ENCODE results near the gene LYPD8.

GRCh38 chr1:248783367-248783766 lies 27.8 kb upstream of the LYPD8 start:
- TF ChIP-seq REST (IDR thresholded peaks at IDR 0.05; ENCODE audit: low read depth) (no peak), USF1 (IDR thresholded peaks at IDR 0.05) (no peak), EP300 (IDR thresholded peaks at IDR 0.05; ENCODE audit: borderline replicate concordance) (no peak), MAX (IDR thresholded peaks at IDR 0.05) (no peak), EGR1 (IDR thresholded peaks at IDR 0.05) (no peak)

All from Ishikawa (cell line).